Testis (tissue), 3 donors: Measurements from ENCODE around the gene C8G. TPM values are rescaled to one million over a fixed set of nuclear protein-coding genes. Genes with fewer than 3 reads are reported as not detected.

Experiments
- DNase-seq: peaks from one replicate; pipeline ENCODE4 v3.0.0-alpha.2; 2019
- H3K27ac ChIP-seq, 2 donors: fragments of 200-600 bp; sonication (generic); one replicate each; pipeline ENCODE4 v1.5.1; 2019
- H3K27me3 ChIP-seq: fragments of 200-600 bp; sonication (generic); one replicate; pipeline ENCODE4 v1.5.1; 2019
- H3K36me3 ChIP-seq: fragments of 200-600 bp; sonication (generic); one replicate; pipeline ENCODE4 v1.5.1; 2017; ENCODE audit warnings: low read depth; ENCODE audit errors: missing control alignments
- H3K4me1 ChIP-seq: fragments of 200-600 bp; sonication (generic); one replicate; pipeline ENCODE4 v1.5.1; 2019
- H3K4me3 ChIP-seq, 2 donors: fragments of 200-600 bp; sonication (generic); one replicate each; pipeline ENCODE4 v1.5.1; 2017 to 2019
- H3K9me3 ChIP-seq: fragments of 200-600 bp; sonication (generic); one replicate; pipeline ENCODE4 v1.5.1; 2017
- CTCF ChIP-seq, 3 experiments: fragments of 450-650 bp in 2 of 3; fragments of 200-600 bp in 1 of 3; sonication (generic) in 1 of 3; IDR thresholded peaks; one replicate each; pipeline ENCODE4 v1.5.1; 2016 to 2019; ENCODE audit warnings: antibody characterized with exemption in 3 of 3, mild to moderate bottlenecking in 2 of 3, moderate library complexity in 1 of 3
- POLR2A ChIP-seq: fragments of 450-650 bp; IDR thresholded peaks from one replicate; pipeline ENCODE4 v1.6.1; 2017; ENCODE audit warnings: antibody characterized with exemption, mild to moderate bottlenecking, moderate library complexity
- WGBS, 2 donors: methylation state at CpG; one replicate each; pipeline ENCODE4 v1.1.5; 2018; 5-methylcytosine and 5-hydroxymethylcytosine counted together
- intact Hi-C: fragments of 100-400 bp; cut with DNase I; formaldehyde crosslinking; loops from one replicate; pipeline ENCODE4 v1.15.1; 2023; ENCODE audit warnings: low total_unique reads
- polyA plus RNA-seq: library from polyadenylated mRNA; stranded (reverse); fragments of 350-450 nt; fragmentation: Illumina TruSeq; extraction: RNeasy Lipid Tissue Mini Kit (QIAGEN cat#74804); gene quantifications from one replicate; pipeline ENCODE4 v1.2.3, GENCODE V29; 2014; ENCODE audit warnings: low read depth, low replicate concordance; ENCODE audit not compliant: insufficient read depth
- total RNA-seq, 2 donors: library from RNA; depleted of rRNA; stranded (reverse); fragments of >200 nt; gene quantifications; one replicate each; pipeline ENCODE4 v1.2.3, GENCODE V29; 2016

Gene C8G
- total and polyA plus RNA-seq, 3 donors from 2014 or later: 4.6 to 4.9 (median 4.6) TPM

GRCh38 chr9:136927343-136928271 is 17.4 kb upstream of the C8G start:
- Histone ChIP-seq H3K36me3 (no peaks in the 10 kb centered on the region), H3K4me1 (no peaks in the 10 kb centered on the region), H3K27me3 (no peaks in the 10 kb centered on the region), H3K9me3 (no peaks in the 10 kb centered on the region), H3K4me3 (no peak overlapping the region), H3K27ac (no peak overlapping the region)
- DNase-seq: no peak
- 82 to 85% methylated on average over 23 of the region's 23 CpGs for WGBS, 2 donors
- TF ChIP-seq POLR2A (no peak), CTCF (IDR thresholded peaks at IDR 0.05) (no peak)
- intact Hi-C loops: no loop called here

- Histone ChIP-seq H3K9me3 (no peaks in the 10 kb centered on the region), H3K27ac (no peak overlapping the region), H3K4me1 (no peaks in the 10 kb centered on the region), H3K4me3 (no peak overlapping the region), H3K27me3 (no peaks in the 10 kb centered on the region), H3K36me3 (no peaks in the 10 kb centered on the region)
- intact Hi-C loops: no loop called here
- WGBS, 2 donors: 71 to 81% methylated on average over 7 to 9 of the region's 9 CpGs
- DNase-seq: no peak
- no peak for TF ChIP-seq CTCF (IDR thresholded peaks at IDR 0.05)
- no peak for TF ChIP-seq POLR2A
Observed at GRCh38 chr9:136928591-136928990, 16.5 kb upstream of the C8G start.

GRCh38 chr9:136930014-136930413 is 15.0 kb upstream of the C8G start:
- 96 to 97% methylated on average over 4 of the region's 4 CpGs for WGBS, 2 donors
- H3K4me3 ChIP-seq: no peak overlapping the region
- no peaks in the 10 kb centered on the region for H3K27me3 ChIP-seq
- intact Hi-C loops: no loop called here
- no peaks in the 10 kb centered on the region for H3K9me3 ChIP-seq
- no peak overlapping the region for H3K27ac ChIP-seq
- no peak for DNase-seq
- no peak for TF ChIP-seq CTCF (IDR thresholded peaks at IDR 0.05)
- TF ChIP-seq POLR2A: no peak
- H3K36me3 ChIP-seq: no peaks in the 10 kb centered on the region
- no peaks in the 10 kb centered on the region for H3K4me1 ChIP-seq

GRCh38 chr9:136931611-136932130 is 13.4 kb upstream of the C8G start:
- no peak overlapping the region for H3K27ac ChIP-seq
- H3K4me3 ChIP-seq: no peak overlapping the region
- no peak for DNase-seq
- H3K9me3 ChIP-seq: no peaks in the 10 kb centered on the region
- WGBS, 2 donors: 96 to 100% methylated on average over 2 of the region's 2 CpGs
- no peaks in the 10 kb centered on the region for H3K36me3 ChIP-seq
- H3K27me3 ChIP-seq: no peaks in the 10 kb centered on the region
- H3K4me1 ChIP-seq: no peaks in the 10 kb centered on the region
- intact Hi-C loops: no loop called here
- TF ChIP-seq POLR2A: no peak
- no peak for TF ChIP-seq CTCF (IDR thresholded peaks at IDR 0.05)
